Stimulated activated CD4-positive, alpha-beta T cell treated with anti-CD3 and anti-CD28 coated beads, Interleukin-2, amount 100 ng/mL, for 48 hours (primary cell): ENCODE measurements around the gene MAP7D1.
A peak's percentile ranks its signal among the peaks of the same experiment; 100 is the strongest.
"Not testable (repeated sequence)": the region's sequence is repeated elsewhere in the genome, so short reads cannot be mapped to it uniquely, and the experiment has no call there.

ENCODE experiments used
- DNase-seq, 2 donors: peaks; one replicate each; pipeline ENCODE4 v3.0.0-alpha.2; 2020

The MAP7D1 gene

GRCh38 chr1:36207339-36207738, 51.4 kb downstream of the MAP7D1 start:
- DNase-seq = no peak

- no peak for DNase-seq
Observed at GRCh38 chr1:36208978-36209703, 53.2 kb downstream of the MAP7D1 start.

DNA sequence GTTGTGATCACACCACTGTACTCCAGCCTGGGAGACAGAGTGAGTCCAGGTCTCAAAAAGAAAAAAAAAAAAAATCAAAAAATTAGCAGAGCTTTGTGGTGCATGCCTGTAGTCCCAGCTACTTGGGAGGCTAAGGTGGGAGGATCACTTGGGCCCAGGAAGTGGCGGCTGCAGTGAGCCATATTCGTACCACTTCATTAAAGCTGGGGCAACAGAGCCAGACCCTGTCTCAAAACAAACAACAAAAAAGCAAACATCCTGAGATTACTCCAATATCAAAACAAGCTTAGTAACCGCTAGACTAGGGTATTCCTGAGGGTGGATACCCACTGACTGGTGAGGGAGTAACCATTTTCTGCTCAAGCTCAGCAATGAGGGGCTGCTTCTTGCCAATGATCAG, 55.3 kb downstream of the MAP7D1 start:
- no peak for DNase-seq

DNA sequence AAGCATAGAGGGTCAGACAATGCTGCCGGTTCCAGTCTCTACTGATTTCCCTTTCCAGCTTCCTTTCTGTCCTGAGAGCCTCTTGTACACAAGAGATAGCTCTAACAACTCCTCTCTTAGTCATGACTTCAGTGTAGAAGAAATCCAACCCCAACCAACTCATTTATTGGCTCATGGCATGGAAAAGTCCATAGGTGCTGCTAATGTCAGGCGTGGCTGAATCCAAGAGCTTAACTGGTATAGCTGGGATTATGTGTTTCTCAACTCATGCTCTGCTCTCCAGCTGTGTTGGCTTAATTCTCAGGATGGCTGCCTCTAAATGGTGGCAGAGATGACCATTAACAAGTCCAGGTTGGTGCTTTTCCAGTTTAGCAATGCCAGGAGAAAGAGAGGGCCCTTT, 55.9 kb downstream of the MAP7D1 start:
- no peak for DNase-seq

DNA sequence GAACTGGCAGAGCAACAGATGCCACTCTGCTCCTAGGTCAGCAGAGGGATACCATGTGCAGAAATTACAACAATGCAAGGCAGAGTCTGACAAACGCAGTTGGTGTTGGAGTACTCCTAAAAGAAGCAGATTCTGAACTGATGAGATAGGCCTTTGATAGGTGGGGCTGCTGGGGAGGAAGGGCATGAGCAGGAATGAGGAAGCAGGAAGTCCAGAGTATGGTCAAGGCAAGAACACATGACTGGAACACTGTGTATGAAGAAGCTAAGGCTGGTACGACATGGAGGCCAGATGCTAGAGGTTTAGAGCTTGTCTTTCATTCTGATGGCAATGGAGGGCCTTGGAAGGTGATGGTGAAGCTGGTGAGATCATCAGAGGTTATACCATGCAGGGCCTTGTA, 56.8 kb downstream of the MAP7D1 start:
- no peak for DNase-seq

DNA sequence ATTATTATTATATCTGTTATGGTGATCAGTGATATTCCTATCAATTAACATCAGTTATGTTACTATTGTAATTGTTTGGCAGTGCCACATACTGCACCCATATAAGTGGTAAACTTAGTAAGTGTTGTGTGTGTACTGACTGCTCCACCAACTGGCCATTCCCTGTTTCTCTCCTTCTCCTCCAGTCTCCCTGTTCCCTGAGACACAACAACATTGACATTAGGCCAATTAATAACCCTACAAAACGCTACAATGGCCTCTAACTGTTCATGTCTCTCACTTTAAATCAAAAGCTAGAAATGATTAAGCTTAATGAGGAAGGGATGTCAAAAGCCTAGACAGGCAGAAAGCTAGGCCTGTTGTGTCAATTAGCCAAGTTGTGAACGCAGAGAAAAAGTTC, 61.7 kb downstream of the MAP7D1 start:
- no peak for DNase-seq

GRCh38 chr1:36221901-36222300, 65.9 kb downstream of the MAP7D1 start:
- not testable (repeated sequence) for DNase-seq

GRCh38 chr1:36222481-36223380, 66.8 kb downstream of the MAP7D1 start:
- DNase-seq = no peak

DNA sequence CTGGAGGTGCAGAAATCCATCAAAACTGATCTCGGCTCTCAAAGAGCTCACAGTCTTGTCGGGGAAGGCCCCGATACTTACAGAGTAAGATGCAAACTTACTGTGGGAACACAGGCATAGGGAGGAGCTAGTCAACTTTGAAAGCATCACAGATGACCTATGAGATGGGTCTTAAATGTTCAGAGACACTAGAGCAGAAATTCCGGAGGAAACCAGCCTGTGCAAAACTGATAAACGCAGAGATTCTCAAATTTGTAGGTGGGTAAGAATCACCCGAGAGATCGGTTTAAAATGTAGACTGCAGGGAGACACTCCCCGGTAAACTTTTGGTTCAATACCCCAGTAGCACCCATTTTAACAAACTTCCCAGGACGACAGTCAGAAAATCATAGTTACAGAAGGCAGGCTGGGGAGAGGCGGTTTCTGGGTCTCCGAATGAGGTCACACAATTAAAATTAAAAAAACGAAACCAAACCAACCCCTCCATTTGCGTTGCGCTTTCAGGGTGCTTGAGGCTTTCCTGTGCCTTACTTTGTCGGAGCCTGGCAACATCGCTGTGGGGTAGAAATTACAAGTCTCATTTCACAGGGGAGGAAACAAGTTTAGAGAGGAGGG, 67.5 kb downstream of the MAP7D1 start:
- DNase-seq = peak; percentile 19 to 34

DNA sequence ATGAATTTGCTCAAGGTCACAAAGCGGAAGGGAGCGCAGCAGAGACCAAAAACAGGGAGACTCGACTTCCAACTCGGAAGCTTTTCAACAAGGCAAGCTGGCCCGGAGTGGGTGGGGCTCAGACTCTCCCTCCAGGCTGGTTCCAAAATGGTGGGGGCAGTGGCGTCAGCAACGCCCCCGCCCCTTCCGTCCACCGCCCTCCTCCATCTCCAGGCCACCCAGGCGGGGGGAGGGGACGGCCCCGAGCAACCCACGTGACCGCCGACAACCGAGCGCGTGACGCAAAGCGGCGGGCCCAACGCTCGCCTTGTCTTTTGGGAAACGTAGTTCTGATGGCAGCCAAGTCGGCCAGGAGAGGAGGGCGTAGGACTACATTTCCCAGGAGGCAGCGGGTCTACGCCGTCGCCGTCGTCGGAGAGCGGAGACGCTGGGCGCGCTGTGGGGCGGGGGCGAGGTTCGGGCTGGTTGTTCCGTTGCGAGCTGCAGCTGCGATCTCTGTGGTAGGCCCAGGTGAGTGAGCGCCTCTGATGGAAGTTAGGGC, 68.1 kb downstream of the MAP7D1 start, which contains the start of gene THRAP3:
TSS of gene THRAP3 (plus strand) at position 448 of the 541 bp plus-strand sequence. CDS start 58,121 bp downstream, outside the sequence.
- peak; percentile 99 for DNase-seq

- peak in 1 of 2 donors; percentile 70 for DNase-seq
Observed at GRCh38 chr1:36224537-36225282, 68.8 kb downstream of the MAP7D1 start.

DNA sequence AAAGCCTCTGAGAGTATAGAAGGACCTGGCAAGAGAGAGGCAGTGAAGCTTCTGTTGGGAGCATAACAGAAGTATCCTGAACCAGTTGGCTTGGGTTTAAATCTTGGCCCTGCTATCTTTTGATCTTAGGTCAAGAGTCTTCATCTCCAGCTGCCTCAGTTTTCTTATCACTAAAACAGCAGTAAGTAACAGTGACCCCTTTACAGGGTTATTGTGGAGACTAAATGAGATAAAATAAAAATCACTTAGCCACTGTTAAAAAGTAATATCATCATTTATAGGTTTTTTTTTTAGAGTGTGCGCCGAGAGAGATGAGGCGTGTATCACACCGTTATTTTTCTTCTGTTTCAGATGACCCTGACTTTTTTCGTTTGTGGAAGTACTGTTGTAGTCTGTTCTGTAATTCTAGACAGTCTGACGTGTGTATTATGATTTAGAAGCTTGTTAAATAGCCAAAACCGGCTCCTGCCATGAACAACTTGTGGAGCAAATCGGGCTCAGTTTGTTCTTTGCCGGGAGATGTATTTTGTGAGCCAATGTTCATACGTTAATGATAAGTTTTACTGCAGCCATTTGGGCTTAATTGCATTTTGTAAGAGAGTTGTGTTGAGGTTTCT, 69.4 kb downstream of the MAP7D1 start:
- DNase-seq = no peak

DNA sequence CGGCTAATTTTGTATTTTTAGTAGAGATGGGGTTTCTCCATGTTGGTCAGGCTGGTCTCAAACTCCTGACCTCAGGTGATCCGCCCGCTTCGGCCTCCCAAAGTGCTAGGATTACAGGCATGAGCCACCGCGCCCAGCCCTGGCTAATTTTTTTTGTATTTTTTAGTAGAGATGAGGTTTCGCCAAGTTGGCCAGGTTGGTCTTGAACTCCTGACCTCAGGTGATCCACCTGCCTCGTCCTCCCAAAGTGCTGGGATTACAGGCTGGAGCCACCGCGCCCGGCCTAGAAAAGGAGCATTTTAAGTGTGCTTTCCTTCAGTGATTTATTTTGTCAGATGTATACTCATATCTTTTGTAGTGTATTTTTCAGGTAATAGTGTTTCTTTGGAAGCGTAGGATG, 74.3 kb downstream of the MAP7D1 start:
- not testable (repeated sequence) for DNase-seq
